HK-2 (cell line): ENCODE measurements around the gene DPP9.
"Not testable (repeated sequence)": the region's sequence is repeated elsewhere in the genome, so short reads cannot be mapped to it uniquely, and the experiment has no call there.

ENCODE experiments used
- DNase-seq: peaks from one replicate; pipeline ENCODE4 v3.0.0-alpha.2; 2018; ENCODE audit not compliant: unreplicated experiment

DPP9 gene

DNA sequence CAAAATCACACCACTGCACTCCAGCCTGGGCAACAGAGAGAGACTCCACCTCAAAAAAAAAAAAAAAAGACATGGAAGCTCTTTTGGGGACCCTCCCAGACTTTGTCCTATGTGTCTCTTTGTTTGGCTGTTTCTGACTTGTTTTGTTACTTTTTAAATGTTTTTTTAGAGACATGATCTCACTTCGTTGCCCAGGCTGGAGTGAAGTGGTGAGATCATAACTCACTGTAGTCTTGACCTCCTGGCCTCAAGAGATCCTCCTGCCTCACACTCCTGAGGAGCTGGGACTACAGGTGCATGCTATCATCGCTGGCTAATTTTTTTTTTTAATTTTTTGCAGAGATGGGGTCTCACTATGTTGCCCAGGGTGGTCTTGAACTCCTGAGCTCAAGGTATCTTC, 16.4 kb upstream of the DPP9 start:
- no peak for DNase-seq

DNA sequence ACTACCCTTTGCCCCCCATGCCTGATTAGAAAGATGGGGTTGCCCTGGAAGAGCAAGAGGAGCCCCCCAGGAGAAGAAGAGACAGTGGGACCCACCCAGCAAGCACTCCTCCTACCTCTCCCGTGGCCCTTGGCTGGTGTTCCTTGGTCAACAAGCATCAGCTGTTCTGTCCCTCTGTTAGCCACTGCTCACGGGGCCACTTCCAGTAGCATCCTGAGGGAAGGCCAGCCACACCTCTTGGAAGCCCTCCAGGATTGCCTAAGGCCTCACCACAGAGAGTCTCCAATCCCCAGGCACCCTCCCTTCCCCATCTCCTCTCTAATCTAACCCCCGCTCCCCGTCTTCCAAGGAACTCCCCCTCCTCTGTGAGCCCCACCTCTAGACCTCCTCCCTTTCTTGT, 15.1 kb upstream of the DPP9 start:
- no peak for DNase-seq

DNA sequence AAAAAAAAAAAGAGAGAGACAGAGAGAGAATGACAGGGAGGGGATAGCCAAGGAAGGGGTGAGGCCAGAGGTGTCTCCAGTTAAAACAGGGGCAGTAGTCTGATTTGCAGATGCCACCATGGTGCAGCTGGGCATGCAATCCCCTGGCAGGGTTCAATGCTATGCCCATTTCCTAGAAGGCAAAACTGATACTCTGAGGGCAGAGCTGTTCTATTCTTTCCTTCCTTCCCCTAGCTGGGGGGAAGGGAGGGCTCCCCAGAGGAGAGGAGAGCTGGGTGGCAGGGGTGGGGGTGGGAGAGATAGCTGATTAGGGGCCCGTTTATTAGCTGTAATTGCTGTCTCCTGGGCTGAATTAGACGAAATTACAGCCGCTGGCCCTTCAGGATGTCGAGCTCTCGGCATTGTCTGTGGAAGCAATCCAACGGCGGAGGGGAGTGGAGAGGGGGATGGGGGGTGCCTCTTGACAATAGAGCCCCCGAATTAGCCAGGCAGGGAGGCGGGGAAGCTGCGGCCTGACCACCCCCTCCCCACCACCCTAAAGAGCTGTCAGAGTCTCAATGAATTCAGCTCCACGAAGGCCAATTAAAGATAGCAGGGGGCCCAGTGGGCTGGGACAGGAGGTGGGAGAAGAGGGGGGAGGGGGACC, 14.4 kb upstream of the DPP9 start:
- no peak for DNase-seq

DNA sequence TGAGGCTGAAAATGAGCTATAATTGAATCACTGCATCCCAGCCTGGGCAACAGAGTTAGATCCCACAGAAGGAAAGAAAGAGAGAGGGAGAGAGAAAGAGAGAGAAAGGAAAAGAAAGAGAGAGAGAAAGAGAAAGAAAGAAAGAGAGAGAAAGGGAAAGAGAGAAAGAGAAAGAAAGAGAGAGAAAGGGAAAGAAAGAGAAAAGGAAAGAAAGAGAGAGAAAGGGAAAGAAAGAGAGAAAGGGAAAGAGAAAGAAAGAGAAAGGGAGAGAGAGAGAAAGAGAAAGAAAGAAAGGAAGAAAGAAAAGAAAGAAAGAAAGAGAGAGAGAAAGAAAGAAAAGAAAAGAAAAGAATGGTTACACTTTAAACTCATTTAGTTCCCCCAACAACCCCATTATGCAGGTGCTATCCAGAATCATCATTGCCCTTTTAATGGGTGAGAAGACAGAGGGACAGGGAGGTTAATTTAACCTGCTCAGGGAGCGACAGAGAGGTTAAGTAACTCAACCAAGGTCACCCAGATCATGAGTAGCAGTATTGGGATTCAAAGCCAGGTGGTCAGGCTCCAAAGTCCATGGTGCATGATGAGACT, 10.2 kb upstream of the DPP9 start:
- DNase-seq, result no peak

DNA sequence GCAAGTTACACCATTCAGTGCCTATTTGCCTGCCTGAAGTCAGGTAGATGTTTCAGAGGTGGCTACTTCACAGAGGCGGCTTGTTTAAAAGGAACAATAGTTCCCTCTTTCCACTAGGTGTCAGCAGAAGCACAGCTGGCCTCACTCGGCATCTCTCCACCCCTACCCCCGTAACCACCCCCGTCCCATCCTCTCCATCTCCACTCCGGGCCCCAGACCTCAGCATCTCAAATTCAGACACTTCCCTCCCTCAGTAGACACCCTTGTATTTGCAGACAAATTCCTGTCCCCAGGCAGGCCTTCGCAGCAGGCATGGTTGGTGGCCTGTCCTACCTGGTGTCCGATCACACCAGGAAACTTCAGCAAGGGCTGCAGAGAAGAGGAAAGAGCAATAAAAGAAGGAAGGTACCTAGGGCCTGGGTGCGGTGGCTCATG, 9.1 kb upstream of the DPP9 start:
- peak; percentile 34 for DNase-seq

DNA sequence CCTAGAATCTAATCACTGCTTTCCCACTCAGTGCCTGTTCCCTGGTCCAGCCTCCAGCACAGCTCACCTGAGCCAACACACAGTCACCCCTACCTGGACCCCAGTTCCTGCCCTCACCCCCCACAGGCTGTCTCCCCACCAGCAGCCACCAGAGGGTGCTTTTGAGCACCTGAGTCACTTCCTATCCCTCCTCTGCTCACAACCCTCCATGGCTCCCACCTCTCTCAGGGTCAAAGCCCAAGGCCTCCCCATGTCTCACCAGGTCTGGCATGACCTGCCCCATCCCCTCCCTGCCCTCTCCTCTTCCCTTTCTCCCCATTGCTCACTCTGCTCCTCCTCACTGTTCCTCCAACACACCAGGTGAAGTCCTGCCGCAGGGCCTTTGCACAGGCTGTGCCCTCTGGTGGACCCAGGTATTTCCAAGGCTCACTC, 7.1 kb upstream of the DPP9 start:
- peak; percentile 44 for DNase-seq

DNA sequence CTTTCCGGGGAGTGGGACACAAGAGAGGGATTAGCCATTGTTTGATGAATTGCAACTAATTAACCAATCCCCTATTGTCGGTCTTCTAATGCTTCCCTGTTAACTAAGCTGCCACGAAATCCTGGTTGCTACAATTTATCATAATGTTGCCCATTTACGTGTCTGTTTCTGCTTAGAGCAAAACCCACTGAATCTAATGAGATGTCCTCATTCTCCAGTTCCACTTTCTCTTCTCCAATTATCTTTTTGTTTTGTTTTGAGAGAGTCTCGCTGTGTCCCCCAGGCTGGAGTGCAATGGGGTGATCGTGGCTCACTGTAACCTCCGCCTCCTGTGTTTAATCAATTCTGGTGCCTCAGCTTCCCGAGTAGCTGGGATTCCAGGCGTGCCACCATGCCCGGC, 5.2 kb upstream of the DPP9 start:
- no peak for DNase-seq

DNA sequence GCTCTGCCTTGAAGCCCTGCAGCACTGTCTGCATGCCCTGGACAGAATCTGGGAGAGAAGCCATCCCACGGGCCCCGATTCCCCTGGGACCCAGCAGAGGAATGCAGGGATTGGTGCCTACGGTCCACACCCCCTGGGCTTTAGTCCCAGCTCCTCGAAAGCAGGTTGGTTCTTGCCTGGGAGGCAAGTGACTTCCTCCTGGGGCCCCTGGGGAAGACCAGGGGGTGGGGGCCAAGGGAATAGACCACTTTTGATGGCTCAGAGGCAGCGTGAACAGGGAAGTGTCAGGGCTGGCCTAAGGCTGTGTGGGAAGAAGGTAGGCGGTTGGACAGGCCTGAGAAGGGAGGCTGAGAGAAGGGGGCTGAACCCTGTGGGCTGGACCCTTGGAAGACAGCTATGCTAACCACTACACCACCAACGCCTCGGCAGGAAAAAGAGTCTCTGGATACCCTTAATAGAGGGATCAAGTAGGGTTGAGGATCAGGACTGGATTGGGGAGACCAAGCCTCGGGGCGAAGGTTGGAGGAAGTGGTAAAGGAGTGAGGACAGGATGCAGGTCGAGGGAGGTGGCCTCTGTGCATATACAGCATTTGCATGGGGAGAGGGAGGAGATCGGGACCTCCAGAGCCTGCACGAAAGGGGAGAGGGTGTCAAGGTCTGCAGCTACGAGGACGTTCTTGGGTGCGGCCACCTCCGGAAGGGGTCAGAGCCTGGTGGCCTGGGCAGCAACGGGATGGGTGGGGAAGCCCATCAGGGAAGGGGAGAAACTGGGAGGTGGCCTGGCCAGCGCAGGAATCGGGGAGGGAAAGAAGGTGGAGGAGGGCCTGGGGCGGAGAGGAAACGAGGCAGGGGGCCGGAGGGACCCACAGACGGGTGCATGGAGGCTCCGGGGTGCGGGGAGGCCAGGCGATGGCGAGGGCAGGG, 709 bp downstream of the DPP9 start:
- DNase-seq, result peak; percentile 28

DNA sequence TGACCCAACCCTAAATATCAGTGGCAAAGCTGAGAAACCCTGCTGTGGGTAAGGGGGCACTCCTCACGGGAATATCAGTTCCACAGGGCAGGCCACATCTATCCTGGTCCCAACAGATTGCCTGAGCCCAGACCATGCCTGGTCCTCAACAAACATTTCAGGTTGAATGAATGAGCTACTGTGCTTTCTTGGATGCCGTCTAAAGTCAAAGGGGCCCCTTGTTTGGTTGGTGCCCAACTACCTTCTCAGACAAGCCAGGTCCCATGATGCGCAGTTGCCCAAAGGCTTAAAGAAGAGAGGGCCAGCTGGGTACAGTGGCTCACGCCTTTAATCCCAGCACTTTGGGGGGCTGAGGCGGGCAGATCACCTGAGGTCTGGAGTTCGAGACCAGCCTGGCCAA, 2.4 kb downstream of the DPP9 start:
- DNase-seq, result no peak

DNA sequence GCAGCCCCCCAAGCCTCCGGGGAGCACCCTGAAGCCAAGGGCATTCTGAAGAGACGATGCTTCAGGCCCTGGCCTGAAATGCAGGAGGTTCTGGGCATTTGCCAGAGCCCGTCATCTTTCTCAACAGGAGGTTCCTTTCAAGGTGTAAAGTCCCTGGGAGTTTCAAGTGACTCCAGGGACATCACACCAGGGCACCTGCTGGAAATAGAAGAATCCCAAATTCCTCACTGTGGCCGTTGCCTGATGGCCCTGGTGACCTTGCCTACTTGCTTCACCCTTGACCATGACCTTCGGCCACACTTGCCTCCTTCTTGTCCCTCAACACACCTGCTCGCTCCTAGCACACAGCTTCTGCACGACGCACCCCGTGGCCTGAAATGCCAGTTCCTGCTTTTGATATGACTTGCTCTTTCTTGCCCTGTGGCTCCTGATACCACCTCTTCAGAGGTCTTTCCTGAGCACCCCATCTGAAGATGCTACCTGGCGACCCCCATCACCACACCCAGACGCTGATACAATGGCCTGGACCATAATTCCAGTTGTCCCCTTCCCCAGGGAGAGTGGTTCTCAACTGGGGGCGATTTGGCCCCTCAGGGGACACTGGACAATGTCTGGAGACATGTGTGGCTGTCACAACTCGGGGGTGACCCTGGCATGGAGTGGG, 3.5 kb downstream of the DPP9 start:
- no peak for DNase-seq

DNA sequence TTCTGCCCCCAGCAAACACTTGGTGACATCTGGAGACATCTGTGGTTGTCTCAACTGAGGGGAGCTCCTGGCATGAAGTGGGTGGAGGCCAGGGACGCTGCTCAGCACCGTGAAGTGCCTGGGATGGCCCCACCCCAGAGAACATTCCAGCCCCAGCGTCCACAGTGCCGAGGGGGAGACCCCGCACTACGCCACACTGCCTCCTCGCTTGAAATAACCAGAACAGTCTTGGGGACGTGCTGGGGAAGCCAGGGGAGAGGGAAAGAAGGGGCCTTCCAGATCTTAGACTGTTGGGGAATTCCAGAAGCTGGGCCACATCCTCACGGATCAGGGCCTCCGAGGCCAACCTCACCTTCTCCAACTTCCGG, 4.2 kb downstream of the DPP9 start:
- DNase-seq, result no peak

DNA sequence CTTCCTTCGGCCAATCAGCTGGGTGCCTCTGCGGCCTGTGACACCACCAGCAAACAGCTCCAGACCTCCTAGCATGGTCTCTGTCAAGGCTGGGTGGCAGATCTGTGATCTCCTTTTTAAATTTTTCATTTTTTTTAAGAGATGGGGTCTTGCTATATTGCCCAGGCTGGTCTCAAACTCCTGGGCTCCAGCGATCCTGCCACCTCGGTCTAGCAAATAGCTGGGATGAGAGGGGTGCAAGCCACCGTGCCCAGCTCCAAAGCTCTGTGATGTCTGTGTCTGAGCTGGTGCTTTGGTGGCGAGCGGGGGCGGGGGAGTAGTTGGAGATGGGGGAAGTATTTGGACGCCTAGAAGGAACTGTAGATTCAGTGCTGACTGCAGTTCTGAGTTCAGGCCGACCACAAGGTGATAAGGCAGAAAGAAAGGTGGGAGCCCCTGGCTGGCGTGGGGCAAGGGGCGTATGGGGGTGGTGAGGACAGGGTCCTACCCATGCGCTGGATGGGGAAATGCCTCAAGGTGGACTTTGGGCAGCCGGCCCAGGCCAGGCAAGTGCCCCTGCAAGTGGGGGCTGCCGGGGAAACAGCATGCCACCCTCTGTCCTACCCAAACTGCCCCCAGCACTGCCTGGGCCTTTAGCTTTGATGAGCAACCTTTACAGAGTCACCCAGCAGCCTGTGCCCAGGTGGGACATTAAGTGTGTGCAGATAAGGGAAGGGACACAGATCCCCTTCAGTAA, 5.5 kb downstream of the DPP9 start:
- no peak for DNase-seq

DNA sequence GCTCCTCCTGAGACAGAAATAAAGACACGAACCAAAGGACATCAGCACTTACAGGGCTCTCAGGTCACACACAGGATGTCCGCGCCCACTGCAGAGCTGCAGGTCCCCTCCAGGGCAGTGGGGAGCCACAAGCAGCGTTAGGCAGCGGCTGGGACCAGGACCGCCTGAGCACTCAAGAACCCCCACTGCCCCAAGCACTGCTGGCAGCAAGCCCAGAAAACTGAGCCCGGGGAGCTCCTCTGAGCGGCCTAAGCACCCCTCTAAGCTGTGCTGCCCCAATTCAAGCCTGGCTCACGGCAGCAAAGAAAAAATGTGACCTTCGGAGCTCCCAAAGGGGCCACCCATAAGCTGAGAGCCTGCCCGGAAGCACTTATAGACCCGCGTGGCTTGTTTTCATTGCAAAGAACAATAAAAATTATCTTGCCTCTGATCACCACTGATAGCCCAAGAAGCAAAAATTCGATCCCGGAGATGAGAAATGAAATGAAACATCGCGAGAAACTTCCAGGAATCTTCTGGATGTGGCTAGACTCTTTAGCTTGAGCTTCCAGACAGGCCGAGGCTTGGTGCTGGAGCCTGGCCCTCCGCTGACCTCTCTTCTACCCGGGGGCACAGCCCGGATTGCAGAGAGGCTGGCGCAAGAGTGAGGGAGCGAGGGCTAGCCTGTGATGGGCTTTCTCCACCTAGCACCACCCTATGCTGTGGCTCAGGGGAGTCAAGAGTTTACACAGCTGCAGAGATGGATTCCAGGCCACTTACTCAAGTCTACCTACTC, 6.3 kb downstream of the DPP9 start:
- DNase-seq, result no peak

DNA sequence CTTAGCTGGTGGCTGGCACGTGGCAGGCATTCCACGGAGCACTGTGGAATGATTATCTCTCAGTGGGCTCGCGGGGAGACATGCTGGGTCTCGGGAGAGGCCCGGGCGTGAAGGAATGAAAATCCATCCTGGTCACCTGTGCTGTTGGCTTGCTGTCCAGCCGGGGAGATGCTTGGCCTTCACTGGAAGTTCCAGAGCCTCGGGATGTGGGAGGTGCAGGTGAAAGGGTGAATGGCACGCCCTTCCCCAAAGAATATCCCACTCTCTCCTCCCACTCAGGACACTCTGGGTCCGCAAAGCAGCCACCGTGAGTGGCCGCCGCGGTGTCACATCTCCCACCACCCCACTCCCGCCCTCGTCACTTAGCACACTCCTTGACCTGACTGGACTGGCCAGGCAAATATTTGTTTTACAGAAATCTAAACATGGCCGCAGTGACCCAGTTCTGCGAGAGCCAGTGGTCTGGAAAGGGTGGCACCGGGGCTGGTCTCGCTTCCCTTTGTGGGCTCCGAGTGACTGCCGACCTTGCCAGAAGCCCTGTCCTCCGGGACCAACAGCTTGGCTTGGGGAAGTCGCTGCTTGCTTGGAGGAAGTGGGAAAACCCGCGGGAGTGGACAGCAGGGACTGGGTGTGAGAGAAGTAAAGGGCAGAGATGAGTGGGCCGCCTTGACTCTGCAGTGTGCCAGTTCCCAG, 8.0 kb downstream of the DPP9 start:
- no peak for DNase-seq

DNA sequence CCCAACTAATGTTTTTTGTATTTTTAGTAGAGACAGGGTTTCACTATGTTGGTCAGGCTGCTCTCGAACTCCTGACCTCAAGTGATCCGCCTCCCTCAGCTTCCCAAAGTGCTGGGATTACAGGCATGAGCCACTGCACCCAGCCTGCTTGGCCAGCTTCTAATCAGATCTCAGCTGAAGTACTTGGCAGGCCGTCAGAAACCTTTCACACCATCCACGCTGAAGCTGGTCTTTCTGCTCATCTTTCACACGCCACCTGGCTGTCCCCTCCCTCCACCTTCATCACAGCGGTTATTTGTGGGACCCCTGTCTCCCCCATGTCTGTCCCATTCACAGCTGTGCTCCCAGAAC, 8.5 kb downstream of the DPP9 start:
- not testable (repeated sequence) for DNase-seq

DNA sequence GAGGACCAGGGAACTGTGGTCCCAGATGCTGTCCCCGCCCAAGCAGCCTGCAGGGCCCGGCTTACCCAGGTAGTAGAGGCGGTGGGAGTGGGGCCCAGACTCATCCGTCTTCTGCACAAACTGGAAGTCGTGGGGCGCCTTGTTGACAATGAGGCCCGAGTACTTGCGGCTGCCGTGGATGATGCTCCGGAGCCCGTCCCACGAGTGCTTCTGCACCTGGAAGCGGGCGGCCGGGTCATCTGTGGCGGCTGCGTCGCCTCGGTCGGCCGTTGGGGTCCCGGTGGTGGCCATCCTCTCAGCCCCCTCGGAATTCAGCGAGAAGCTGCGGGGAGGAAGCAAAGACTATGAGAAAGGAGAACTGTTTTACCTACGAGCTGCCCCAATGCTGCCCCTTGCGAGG, 9.6 kb downstream of the DPP9 start:
- no peak for DNase-seq

DNA sequence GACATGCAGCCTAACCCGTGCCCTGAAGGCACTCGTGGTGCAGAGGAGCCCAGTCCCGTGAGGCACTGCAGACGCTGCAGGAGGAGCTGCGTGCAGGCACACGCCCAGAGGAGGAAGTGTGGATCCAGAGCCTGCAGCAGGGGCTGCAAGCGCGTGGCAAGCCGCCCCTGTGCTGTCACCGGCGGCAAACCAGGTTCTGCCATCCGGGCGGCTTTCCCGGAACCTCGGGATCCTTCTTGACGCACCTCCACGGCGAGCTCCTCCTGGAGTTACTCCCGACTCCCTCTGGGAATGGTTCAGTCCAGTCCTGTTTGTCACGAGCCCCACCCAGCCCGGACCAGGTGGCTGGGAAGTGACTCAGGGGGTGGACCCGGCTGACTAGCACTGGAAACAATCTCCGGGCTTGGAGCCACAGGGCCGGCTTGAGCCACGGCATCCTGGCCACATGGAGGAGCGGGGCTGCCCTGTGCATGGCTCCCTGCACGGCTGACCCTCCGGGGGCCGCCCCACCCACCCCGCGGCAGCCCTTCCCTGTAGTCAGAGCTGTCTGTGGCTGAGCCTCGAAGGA, 10.2 kb downstream of the DPP9 start:
- DNase-seq, result peak; percentile 97

DNA sequence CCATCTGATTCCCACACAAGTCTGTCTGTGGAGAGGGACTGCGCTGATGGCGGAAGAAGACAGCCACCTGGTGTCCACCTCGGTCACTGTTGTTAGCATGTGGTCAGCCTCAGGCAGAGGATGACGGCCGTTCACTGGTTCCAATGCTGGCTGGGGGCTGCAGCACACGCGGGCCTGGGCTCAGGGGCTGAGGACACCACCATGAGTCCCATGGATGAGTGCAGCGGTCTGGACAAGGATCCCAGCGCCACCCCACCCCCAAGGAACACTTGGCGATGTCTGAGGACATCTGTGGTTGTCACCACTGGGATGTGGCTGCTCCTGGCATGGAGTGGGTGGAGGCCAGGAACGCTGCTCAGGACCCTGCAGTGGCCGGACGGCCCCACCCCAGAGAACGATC, 10.9 kb downstream of the DPP9 start:
- no peak for DNase-seq

DNA sequence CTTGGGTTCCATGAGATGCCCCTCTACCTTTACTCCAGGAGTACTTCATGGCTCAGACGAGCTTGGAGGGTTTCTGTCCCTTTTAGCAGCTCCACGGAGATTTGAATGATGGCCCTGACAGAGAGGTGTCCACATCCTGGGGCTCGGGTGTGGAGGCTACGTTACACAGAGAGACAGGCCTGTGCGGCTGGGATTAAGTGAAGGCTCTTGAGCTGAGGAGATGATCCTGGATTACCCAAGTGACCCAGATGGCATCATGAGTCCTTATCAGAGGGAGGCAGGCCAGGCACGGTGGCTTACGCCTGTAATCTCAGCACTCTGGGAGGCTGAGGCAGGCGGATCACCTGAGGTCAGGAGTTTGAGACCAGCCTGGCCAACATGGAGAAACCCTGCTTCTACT, 12.4 kb downstream of the DPP9 start:
- no peak for DNase-seq

DNA sequence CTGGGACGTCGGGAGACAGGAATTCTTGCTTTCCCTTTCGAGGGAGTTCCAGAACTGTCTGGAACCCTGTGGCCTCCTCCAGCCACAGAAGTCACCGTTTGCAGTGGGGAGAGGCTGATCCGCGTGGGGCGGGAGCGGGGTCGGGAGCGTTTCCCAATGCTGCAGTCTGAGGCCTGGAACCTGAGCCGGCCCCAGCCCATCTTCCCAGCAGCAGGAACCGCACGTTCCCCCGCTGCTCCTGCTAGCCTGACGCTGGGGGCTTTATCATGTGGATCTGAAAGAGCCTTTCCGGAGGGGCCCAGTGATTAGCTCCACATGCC, 13.4 kb downstream of the DPP9 start:
- no peak for DNase-seq
